ENCODE data around the gene OTX1.

GRCh38 chr2:63092857-63093256 lies 42.2 kb downstream of the OTX1 start:
- TF ChIP-seq CTCF (IDR thresholded peaks at IDR 0.05) (no peak), EP300 (IDR thresholded peaks at IDR 0.05; ENCODE audit: low read depth) (no peak)
